HG03135 (cell line): ENCODE results near the gene SMAD6.

Experiments used
- ATAC-seq: cut with Tn5 transposase; IDR thresholded peaks from one replicate; pipeline ENCODE4 v1.9.1; 2021; ENCODE audit warnings: mild to moderate bottlenecking, moderate library complexity; ENCODE audit not compliant: unreplicated experiment

SMAD6 gene

DNA sequence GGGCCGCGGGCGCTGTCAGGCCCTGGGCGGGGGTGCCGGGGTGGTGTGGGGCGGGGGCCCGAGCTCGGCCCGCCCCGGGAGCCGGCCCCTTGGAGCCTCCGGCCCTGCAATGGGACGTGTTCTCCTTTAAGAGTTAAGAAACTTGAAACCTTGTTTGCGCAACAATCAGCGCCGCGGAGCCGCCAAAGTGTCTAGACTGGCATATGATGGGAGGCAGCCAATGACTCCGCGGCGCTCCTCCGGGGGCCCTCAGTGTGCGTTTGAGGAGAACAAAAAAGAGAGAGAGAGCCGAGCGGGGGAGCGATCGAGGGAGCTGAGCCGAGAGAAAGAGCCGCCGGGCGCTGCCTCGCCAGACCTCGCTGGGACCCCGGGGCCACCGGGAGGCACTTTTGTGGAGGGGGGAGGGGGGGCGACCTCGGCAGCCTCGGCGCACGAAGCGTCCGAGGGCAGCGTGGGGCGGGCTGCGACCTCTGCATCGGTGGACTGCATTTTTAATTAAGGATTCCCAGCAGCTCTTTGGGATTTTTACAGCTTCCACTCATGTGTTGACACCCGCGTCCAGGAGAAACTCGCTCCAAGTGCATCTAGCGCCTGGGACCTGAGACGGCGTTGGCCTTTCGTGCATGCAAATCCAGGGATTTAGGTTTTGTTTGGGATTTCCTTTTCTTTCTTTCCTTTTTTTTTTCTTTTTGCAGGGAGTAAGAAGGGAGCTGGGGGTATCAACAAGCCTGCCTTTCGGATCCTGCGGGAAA, at the start of gene SMAD6:
SMAD6 (plus strand) TSS at position 202 of the 752 bp plus-strand sequence. CDS start 1,023 bp downstream, outside the sequence.
- peak; percentile 39 for ATAC-seq

DNA sequence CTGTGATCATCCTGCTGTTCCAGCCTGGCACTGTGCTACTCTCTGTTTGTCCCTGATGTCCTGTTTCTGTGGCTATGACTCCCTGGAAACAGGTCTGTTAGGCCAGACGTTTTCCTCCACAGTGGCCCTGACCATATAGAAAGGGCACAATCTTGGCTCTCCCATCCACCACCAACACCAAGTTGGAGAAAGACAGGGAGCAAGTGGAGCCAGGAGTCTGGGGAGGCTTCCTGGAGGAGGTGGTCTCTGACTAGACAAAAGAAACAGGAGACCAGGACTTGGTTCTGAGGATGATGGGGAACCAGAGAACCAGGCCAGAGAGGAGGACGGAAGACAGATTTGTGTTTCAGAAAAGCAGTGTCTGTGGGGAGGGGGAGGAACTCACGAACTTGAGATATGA, 49.2 kb upstream of the SMAD6 start:
- no peak for ATAC-seq

GRCh38 chr15:66653398-66653797, 48.6 kb upstream of the SMAD6 start:
- no peak for ATAC-seq

DNA sequence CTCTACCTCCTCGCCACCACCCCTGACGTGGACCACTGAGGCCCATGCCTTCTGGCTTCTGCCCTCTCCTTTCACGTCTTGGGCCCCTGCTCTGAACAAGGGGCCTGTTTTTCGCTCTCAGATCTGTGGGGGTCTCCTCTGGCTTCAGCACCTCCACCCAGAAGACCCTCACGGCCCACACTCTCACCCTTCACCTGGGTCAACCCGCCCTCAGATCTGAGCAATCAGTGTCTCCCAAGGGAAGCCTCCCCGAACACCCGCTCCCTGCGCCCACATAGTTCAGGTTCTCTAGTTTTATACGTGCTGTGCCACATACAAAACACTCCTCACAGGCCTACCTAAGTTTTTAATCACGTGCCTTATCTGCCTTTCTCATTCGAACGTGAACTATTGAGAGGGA, 48.2 kb upstream of the SMAD6 start:
- ATAC-seq = no peak

GRCh38 chr15:66654361-66654738, 47.7 kb upstream of the SMAD6 start:
- no peak for ATAC-seq

DNA sequence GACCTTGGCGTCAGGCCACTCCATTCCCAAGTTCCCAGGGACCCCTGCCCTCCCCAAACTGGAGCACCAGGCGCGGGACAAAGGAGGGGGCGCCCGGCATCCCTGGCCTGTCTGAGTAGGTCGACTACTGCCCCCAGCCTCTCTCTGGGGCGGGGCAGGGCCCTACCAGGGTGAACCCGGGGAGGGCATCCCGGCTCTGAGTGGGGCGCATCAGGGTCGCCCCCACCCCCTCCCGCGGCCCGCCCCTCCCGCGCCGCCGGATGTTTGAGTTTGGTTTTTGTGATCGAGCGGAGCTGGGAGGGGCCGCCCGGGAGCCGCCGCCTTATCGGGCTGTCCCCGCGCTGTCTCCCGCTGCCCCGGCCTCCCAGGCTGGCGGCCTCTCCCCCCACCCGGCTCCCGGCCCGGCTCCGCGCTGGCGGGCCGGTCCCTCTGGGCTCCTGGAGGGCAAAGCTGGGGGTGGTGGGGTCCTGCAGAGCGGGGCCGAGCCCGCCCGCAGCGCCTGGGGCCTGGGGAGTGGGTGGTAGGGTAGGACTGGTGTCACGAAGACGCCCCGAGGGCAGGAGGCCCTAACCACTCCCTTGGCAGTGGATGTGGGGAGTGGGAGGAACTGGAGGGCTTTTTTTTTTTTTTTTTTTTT, 47.2 kb upstream of the SMAD6 start:
- ATAC-seq = no peak

GRCh38 chr15:66655511-66655910, 46.5 kb upstream of the SMAD6 start:
- ATAC-seq = no peak

DNA sequence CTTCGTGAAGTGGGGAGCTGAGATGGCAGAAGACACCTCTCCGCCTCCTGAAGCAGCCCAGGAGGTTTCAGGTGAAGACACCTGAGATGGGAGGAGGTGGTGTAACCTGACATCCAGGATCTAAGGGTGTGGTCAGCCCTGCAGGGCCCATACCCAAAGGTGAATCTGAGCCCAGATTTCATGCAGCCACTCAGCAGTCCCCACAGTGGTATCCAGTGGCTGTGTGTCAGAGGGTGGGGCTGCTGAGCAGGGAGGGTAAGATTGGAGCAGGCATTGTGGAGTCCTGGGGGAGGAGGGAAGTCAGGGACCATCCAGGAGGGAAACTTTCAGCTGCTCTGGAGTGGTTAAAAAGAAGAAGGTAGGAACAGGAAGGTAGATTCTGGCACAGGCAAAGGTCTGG, 46.0 kb upstream of the SMAD6 start:
- no peak for ATAC-seq

DNA sequence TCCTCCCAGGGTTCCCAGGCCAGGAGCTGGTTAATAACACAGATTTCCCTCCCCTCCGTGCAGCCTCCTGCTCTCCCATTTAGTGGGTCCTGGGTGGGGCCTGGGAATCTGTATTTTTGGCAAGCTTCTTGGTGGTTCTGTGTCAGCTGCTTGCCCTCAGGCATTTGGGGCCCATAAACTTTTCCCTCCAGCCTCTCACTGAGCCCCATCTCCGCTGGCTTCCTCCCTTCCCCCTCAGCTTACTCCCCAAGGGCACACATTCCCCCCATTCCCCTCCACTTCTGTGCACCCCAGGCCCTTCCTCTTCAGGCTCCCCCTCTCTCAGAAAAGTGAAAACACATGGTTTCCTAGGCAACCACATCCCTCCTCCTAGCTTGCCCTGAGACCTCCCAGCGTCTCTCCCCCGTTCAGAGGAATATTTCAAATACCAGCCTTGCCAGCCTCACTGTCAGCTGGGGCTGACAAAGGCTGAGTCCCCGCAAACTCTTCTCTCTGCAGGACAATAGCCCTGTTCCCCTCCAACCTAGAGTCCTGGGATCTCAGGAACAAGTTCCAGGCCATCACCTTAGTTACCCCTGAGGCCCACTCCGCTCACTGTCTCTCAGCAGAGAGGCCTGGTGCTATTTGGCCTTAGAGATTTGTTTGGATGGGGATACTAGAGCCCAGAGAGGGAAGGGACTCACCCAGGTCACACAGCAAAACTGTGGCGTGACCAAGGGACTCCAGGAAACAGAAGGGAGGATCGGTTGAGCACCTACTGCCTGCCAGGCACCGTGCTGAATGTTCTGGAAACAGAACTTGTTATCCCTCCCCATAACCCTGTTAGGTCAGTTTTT, 44.6 kb upstream of the SMAD6 start:
- no peak for ATAC-seq

- ATAC-seq = no peak
Observed at GRCh38 chr15:66658044-66658443, 44.0 kb upstream of the SMAD6 start.

DNA sequence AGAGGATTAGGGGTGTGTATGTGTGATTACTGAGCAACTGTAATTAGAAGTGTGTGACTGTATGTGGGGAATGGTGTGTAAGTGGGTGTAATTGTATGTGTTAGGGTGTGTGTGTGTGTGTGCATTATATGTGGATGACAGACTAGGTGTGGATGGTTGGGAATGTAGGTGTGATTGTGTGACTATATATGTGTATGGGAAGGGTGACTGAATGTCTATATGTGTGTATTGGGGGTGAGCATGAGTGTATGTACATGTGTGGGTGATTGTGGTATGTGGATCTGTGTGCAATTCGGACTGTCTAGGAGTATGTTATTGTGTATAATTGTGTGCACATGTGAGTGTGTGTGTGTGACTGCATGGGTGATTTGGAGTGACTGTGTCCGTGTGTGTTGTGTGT, 43.2 kb upstream of the SMAD6 start:
- no peak for ATAC-seq

- no peak for ATAC-seq
Observed at GRCh38 chr15:66659384-66659783, 42.7 kb upstream of the SMAD6 start.

GRCh38 chr15:66661432-66662096, 40.5 kb upstream of the SMAD6 start:
- no peak for ATAC-seq

- no peak for ATAC-seq
Observed at GRCh38 chr15:66662522-66662921, 39.5 kb upstream of the SMAD6 start.

- ATAC-seq = no peak
Observed at GRCh38 chr15:66663664-66664063, 38.4 kb upstream of the SMAD6 start.

- ATAC-seq = no peak
Observed at GRCh38 chr15:66670175-66670574, 31.9 kb upstream of the SMAD6 start.

DNA sequence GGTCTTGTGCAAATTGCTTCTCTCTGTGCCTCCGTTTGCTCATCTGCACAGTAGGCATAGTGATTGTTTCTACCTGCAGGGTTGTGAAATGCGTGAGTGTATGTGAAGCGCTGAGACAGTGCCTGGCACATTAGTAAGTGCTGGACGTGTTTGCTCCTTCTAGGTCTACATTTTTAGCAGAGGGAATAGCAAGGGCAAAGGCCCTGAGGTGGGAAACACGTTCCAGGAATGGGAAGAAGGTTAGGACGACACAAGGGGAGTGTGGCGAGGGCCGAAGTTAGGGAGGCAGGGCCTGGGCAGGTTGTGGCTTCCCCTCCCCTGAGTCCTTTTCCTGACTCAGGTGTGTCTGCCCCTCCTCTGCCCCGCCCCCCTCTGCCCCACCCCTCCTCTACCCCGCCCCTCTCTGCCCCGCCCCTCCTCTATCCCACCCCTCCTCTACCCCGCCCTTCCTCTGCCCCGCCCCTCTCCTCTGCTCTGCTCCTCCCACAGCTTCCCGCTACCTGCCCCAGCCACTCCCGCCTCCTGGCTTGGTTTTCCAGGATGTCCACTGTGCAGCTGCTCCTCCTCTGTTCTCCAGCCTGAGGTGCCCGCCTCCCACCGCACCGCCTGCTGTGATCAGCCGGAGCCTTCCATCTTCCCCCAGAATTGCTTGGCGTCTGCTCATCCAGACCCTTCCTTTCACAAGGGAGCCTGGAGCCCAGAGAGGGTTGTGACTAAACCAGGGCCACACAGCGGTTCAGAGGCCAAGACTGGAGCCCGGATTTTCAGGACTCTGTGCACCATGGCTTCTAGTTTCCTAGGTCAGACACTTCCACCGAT, 31.1 kb upstream of the SMAD6 start:
- ATAC-seq = no peak

DNA sequence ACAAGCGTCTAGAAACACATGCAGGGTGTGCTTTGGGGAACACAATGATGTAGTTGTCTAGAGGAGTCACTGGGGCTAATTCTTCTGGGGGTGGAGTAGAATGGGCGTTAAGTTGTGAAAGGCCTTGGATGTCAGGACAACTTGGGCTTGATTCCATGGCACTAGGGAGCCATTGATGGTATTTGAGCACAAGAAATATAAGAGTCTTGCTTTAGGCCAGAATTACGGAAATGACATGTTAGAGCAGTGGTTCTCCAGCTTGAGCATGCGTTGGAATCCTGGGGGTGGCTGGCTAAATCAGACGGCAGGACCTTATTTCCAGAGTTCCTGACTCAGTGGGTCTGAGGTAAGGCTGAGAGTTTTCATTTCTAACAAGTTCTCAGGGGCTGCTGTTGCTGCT, 29.2 kb upstream of the SMAD6 start:
- ATAC-seq = no peak

DNA sequence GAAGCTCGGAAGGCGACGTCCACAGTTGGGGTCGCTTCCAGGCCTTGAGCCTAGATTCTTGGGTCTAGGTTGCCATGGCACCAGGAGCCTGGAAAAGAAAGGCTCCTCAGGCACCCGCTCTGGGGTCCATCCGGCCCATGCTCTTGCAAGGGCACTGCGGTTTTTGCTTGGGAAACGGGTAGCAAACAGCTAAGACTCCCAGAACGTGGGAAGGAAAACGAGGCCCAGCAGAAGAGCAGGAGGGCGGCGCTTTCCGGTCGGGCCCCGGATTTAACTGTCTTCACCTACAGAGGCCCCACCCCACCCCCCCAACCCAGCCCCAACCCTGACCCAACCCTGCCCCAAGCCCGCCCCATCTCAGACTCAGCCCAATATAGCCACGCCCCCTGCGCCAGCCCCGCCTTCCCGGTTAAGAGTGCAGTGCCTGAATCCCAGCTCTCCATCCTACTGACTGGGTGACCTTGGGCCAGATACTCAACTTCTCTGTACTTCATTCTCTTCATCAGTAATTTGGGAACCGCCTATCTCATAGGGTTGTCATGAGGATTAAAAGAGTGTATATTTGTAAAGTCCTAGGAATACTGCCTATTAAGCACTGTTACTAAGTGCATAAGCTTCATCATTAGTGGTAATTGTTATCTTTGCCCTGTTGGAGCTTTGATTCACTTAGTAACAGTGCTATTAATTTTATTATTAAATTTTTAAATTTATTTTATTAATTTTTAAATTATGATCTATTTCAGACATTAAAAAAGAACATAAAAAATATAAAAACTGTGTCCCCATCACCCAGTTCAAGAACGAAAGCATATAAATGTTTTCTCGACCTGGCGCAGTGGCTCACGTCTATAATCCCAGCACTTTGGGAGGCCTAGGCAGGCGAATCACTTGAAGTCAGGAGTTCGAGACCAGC, 28.4 kb upstream of the SMAD6 start:
- ATAC-seq = no peak
